Mesenchymal stem cell (in vitro differentiated cells and primary cell): ENCODE measurements around the gene ZRANB1.

Experiments used
- DNase-seq: peaks from one replicate; pipeline ENCODE4 v3.0.0-alpha.2; 2013
- H2AFZ ChIP-seq: one replicate; pipeline ENCODE4 v1.6.1; 2013; ENCODE audit warnings: low read depth, mild to moderate bottlenecking, control low read depth, inconsistent platforms, low read length, moderate library complexity
- H2AK5ac ChIP-seq: 2 replicates; pipeline ENCODE4 v1.6.1; 2013; ENCODE audit warnings: low read length, moderate library complexity, mild to moderate bottlenecking, inconsistent platforms; ENCODE audit not compliant: severe bottlenecking
- H2BK120ac ChIP-seq: one replicate; pipeline ENCODE4 v1.6.1; 2013; ENCODE audit warnings: low read depth, mild to moderate bottlenecking, inconsistent platforms, low read length, moderate library complexity
- H2BK12ac ChIP-seq, 2 experiments: one replicate each; pipeline ENCODE4 v1.6.1; 2013; ENCODE audit warnings: inconsistent platforms in 2 of 2, low read length in 2 of 2, mild to moderate bottlenecking in 2 of 2, moderate library complexity in 2 of 2, control low read depth in 1 of 2
- H2BK15ac ChIP-seq: one replicate; pipeline ENCODE4 v1.6.1; 2013; ENCODE audit warnings: mild to moderate bottlenecking, low read depth, inconsistent platforms; ENCODE audit not compliant: poor library complexity, severe bottlenecking
- H2BK5ac ChIP-seq: 2 replicates; pipeline ENCODE4 v1.6.1; 2013; ENCODE audit warnings: low read depth, mild to moderate bottlenecking, low read length, control low read depth, inconsistent platforms; ENCODE audit not compliant: poor library complexity, severe bottlenecking
- H3K14ac ChIP-seq, 2 experiments: one replicate each; pipeline ENCODE4 v1.6.1; 2013; ENCODE audit warnings: inconsistent platforms in 2 of 2, low read length in 2 of 2, control low read depth in 1 of 2, mild to moderate bottlenecking in 1 of 2, moderate library complexity in 1 of 2
- H3K18ac ChIP-seq, 2 experiments: one replicate each; pipeline ENCODE4 v1.6.1; 2013; ENCODE audit warnings: inconsistent platforms in 2 of 2, low read length in 2 of 2, control low read depth in 1 of 2, low read depth in 1 of 2, mild to moderate bottlenecking in 1 of 2
- H3K23ac ChIP-seq, 2 experiments: one replicate each; pipeline ENCODE4 v1.6.1; 2013; ENCODE audit warnings: inconsistent platforms in 2 of 2, low read length in 2 of 2, mild to moderate bottlenecking in 2 of 2, moderate library complexity in 2 of 2, control low read depth in 1 of 2
- H3K27ac ChIP-seq: 2 replicates; pipeline ENCODE4 v1.5.1; 2013; ENCODE audit warnings: mild to moderate bottlenecking, moderate library complexity, low read length, control low read depth, inconsistent platforms; ENCODE audit not compliant: poor library complexity, severe bottlenecking
- H3K27me3 ChIP-seq, 2 experiments: 2 replicates each; pipeline versions ENCODE4 v1.6.1 to v1.7.0; 2013; ENCODE audit warnings: low read length in 2 of 2, mild to moderate bottlenecking in 2 of 2, moderate library complexity in 2 of 2, control low read depth in 1 of 2, inconsistent platforms in 1 of 2; ENCODE audit not compliant: control insufficient read depth in 1 of 2, insufficient read depth in 1 of 2
- H3K36me3 ChIP-seq, 2 experiments: 2 replicates each; pipeline versions ENCODE4 v1.6.1 to v1.7.0; 2013; ENCODE audit warnings: low read length in 2 of 2, control low read depth in 1 of 2, inconsistent platforms in 1 of 2, low read depth in 1 of 2, mild to moderate bottlenecking in 1 of 2; ENCODE audit not compliant: insufficient read depth in 2 of 2, control insufficient read depth in 1 of 2
- H3K4ac ChIP-seq, 2 experiments: one replicate each; pipeline ENCODE4 v1.6.1; 2013; ENCODE audit warnings: inconsistent platforms in 2 of 2, low read length in 2 of 2, mild to moderate bottlenecking in 2 of 2, moderate library complexity in 2 of 2, control low read depth in 1 of 2, low read depth in 1 of 2
- H3K4me1 ChIP-seq: 2 replicates; pipeline ENCODE4 v1.6.1; 2013; ENCODE audit warnings: low read depth, low read length, control low read depth; ENCODE audit not compliant: control insufficient read depth, insufficient read depth
- H3K4me2 ChIP-seq: 2 replicates; pipeline ENCODE4 v1.6.1; 2013; ENCODE audit warnings: low read length, mild to moderate bottlenecking, inconsistent platforms; ENCODE audit not compliant: poor library complexity, severe bottlenecking
- H3K4me3 ChIP-seq, 2 experiments: 2 replicates each; pipeline versions ENCODE4 v1.5.1 to v1.7.0; 2013; ENCODE audit warnings: low read length in 2 of 2, mild to moderate bottlenecking in 2 of 2, control low read depth in 1 of 2, low read depth in 1 of 2; ENCODE audit not compliant: insufficient read depth in 1 of 2
- H3K79me1 ChIP-seq: replicated peaks from 2 replicates; pipeline ENCODE4 v1.6.1; 2013; ENCODE audit warnings: mild to moderate bottlenecking, control low read depth, low read length, inconsistent platforms; ENCODE audit not compliant: poor library complexity, severe bottlenecking
- H3K9ac ChIP-seq: 2 replicates; pipeline ENCODE4 v1.7.0; 2013; ENCODE audit warnings: mild to moderate bottlenecking, low read length, moderate library complexity
- H3K9me3 ChIP-seq: 2 replicates; pipeline ENCODE4 v1.7.0; 2013; ENCODE audit warnings: mild to moderate bottlenecking, low read length; ENCODE audit not compliant: control insufficient read depth
- H4K8ac ChIP-seq: one replicate; pipeline ENCODE4 v1.6.1; 2013; ENCODE audit warnings: inconsistent platforms, mild to moderate bottlenecking, low read length, moderate library complexity
- H4K91ac ChIP-seq: one replicate; pipeline ENCODE4 v1.6.1; 2013; ENCODE audit warnings: mild to moderate bottlenecking, low read length, inconsistent platforms
- WGBS: methylation state at CpG from one replicate; pipeline ENCODE4 v1.1.7; 2013; ENCODE audit warnings: mixed read lengths; 5-methylcytosine and 5-hydroxymethylcytosine counted together

ZRANB1 gene

DNA sequence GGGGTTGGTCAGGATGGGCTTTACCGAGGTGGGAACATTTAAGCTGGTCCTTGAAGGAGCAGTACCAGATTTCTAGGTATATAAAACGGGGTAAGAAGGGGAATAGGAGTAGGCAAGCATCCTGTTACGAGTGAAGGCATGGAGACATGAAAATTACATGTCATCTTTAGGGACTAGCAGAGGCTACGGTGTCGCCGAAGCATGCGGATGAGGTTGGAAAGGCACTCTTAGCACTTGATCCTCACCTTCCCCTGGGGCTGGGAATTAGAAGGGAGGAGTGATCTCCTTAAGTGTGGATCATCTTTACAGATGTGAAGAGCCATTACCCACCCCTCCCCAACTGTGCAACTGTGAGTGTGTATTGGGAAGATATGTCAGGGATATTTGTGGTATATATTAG, 13.8 kb upstream of the ZRANB1 start:
- no peak overlapping the region for H4K91ac ChIP-seq
- 84% methylated on average over 7 of the region's 7 CpGs for WGBS
- no peak overlapping the region for H2AK5ac ChIP-seq
- peaks cover 3% of the 10 kb centered on the region for H3K9me3 ChIP-seq
- H2BK5ac ChIP-seq: no peak overlapping the region
- no peak overlapping the region for H2BK15ac ChIP-seq
- H3K4me3 ChIP-seq: no peak overlapping the region
- H3K4me2 ChIP-seq: no peak overlapping the region
- H3K18ac ChIP-seq: no peak overlapping the region
- no peak overlapping the region for H3K27ac ChIP-seq
- no peak overlapping the region for H3K9ac ChIP-seq
- no peak overlapping the region for H3K23ac ChIP-seq
- no peak overlapping the region for H2BK12ac ChIP-seq
- no peak overlapping the region for H2BK120ac ChIP-seq
- no peaks in the 10 kb centered on the region for H3K79me1 ChIP-seq
- no peak overlapping the region for H3K14ac ChIP-seq
- no peaks in the 10 kb centered on the region for H3K27me3 ChIP-seq
- no peak for DNase-seq
- no peak overlapping the region for H3K4ac ChIP-seq
- peaks cover 3 to 20% of the 10 kb centered on the region in 2 experiments for H3K36me3 ChIP-seq
- H3K4me1 ChIP-seq: no peaks in the 10 kb centered on the region
- no peak overlapping the region for H4K8ac ChIP-seq
- H2AFZ ChIP-seq: no peak overlapping the region

DNA sequence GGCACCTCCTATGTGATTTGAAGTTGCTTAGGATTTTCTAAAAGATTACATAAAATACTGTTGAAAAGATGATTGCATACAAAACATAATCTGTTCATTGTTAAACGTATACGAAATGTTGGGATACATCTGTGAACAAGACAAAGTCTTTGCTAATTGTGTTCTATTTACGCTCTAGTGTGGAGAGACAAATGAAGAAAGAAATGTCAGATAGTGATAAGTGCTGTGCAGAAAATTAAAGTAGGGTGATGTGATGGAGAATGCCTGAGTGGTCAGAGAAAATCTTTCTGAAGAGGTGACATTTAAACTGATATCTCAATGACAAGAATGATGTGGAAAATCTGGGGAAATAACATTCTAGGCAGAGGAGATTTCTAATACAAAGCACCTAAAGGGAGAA, 13.4 kb upstream of the ZRANB1 start:
- H3K14ac ChIP-seq: no peak overlapping the region
- H3K9ac ChIP-seq: no peak overlapping the region
- no peaks in the 10 kb centered on the region for H3K27me3 ChIP-seq
- H4K91ac ChIP-seq: no peak overlapping the region
- DNase-seq: no peak
- no peak overlapping the region for H3K4ac ChIP-seq
- H3K23ac ChIP-seq: no peak overlapping the region
- H2BK15ac ChIP-seq: no peak overlapping the region
- peaks cover 0 to 19% of the 10 kb centered on the region in 2 experiments for H3K36me3 ChIP-seq
- WGBS: 97% methylated on average over 3 of the region's 3 CpGs
- H3K79me1 ChIP-seq: peaks cover under 1% of the 10 kb centered on the region
- H2AFZ ChIP-seq: no peak overlapping the region
- no peak overlapping the region for H3K4me3 ChIP-seq
- no peak overlapping the region for H2BK5ac ChIP-seq
- H2AK5ac ChIP-seq: no peak overlapping the region
- H2BK12ac ChIP-seq: no peak overlapping the region
- no peak overlapping the region for H3K27ac ChIP-seq
- H3K4me2 ChIP-seq: no peak overlapping the region
- no peak overlapping the region for H2BK120ac ChIP-seq
- H3K18ac ChIP-seq: no peak overlapping the region
- H3K4me1 ChIP-seq: no peaks in the 10 kb centered on the region
- no peak overlapping the region for H4K8ac ChIP-seq
- peaks cover 3% of the 10 kb centered on the region for H3K9me3 ChIP-seq

- Histone ChIP-seq H2AFZ (no peak overlapping the region), H4K8ac (no peak overlapping the region), H4K91ac (no peak overlapping the region), H3K27me3 (no peaks in the 10 kb centered on the region), H3K14ac (no peak overlapping the region), H2BK5ac (no peak overlapping the region), H3K36me3 (peaks cover 0 to 4% of the 10 kb centered on the region in 2 experiments), H2BK15ac (no peak overlapping the region), H3K4me2 (no peak overlapping the region), H3K4ac (no peak overlapping the region), H3K9me3 (peaks cover 3% of the 10 kb centered on the region), H3K79me1 (peaks cover 5% of the 10 kb centered on the region), H3K9ac (no peak overlapping the region), H3K4me1 (peaks cover 2% of the 10 kb centered on the region), H2AK5ac (no peak overlapping the region), H3K18ac (no peak overlapping the region), H3K27ac (no peak overlapping the region), H3K23ac (no peak overlapping the region), H2BK12ac (no peak overlapping the region), H3K4me3 (no peak overlapping the region), H2BK120ac (no peak overlapping the region)
- peak; percentile 60 for DNase-seq
- WGBS: 73% methylated on average over 2 of the region's 2 CpGs
Observed at GRCh38 chr10:124935946-124936345, 6.0 kb upstream of the ZRANB1 start.

DNA sequence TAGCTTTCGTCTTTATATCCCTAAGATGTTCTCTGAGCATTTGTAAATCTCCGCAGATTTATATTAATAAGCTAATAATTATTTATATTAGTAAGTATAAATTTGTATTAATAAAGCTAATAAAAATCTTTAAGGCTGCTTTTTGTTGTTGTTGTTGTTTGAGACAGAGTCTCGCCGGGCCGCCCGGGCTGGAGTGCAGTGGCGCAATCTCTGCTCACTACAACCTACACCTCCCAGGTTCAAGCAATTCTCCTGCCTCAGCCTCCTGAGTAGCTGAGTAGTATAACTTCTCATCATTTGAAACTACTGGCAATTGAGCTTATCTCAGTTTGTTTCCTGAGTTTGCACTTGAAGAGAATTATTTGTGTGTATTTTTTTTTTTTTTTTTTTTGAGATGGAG, 5.1 kb upstream of the ZRANB1 start:
- H4K8ac ChIP-seq: no peak overlapping the region

More for the DNA sequence above, 5.1 kb upstream of the ZRANB1 start:
- Histone ChIP-seq H3K14ac (no peak overlapping the region), H3K27me3 (no peaks in the 10 kb centered on the region), H3K4ac (no peak overlapping the region), H2AFZ (no peak overlapping the region), H3K18ac (no peak overlapping the region), H3K79me1 (peaks cover 5% of the 10 kb centered on the region), H3K23ac (no peak overlapping the region), H4K91ac (no peak overlapping the region), H2BK120ac (no peak overlapping the region), H3K4me2 (no peak overlapping the region), H3K27ac (no peak overlapping the region), H2BK15ac (no peak overlapping the region), H3K4me1 (peaks cover 2% of the 10 kb centered on the region), H2BK5ac (no peak overlapping the region), H3K9me3 (peaks cover 2% of the 10 kb centered on the region), H3K4me3 (no peak overlapping the region), H3K36me3 (peaks cover 0 to 2% of the 10 kb centered on the region in 2 experiments), H2AK5ac (no peak overlapping the region), H2BK12ac (no peak overlapping the region), H3K9ac (no peak overlapping the region)
- no peak for DNase-seq
- no CpG with 5 or more reads among the region's 7 CpGs for WGBS
